ENCODE measurements around the gene IGFLR1.

Gene IGFLR1

DNA sequence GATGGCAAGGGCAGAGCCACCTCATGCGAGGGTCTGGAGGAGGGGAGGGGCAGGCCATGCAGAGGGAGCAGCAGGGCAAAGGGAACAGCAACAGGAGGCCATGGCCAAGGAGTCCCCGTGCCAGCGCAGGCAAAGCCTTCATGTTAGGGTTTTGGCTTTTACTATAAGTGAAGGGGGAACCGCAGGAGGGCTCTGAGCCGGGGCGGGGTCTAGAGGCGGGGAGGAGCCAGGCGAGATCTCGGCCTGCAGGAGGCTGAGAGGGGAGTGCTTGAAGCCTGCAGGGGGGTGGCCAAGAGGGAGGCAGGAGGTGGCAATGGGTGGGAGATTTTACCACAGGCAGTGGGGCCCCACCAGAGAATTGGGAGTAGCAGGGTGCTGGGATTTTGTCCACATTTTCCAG is 39.4 kb upstream of the IGFLR1 start:
- TF ChIP-seq EZH2 (IDR thresholded peaks at IDR 0.05; ENCODE audit: borderline replicate concordance, low read length) = no peak
- Histone ChIP-seq H3K9me2 (ENCODE audit: low read depth, low read length) (no peaks in the 10 kb centered on the region), H3K27ac (ENCODE audit: low read depth, low read length, poor library complexity, severe bottlenecking) (no peak overlapping the region), H4K20me1 (ENCODE audit: insufficient read depth, low read length) (no peaks in the 10 kb centered on the region), H3K4me3 (ENCODE audit: low read depth, low read length, poor library complexity, severe bottlenecking) (no peak overlapping the region), H3K36me3 (ENCODE audit: insufficient read depth, low read length) (peaks cover 15% of the 10 kb centered on the region), H2AFZ (ENCODE audit: low read length) (no peak overlapping the region), H3F3A (ENCODE audit: insufficient read depth, low read length) (no peaks in the 10 kb centered on the region), H3K9ac (ENCODE audit: low read length) (no peak overlapping the region), H3K4me2 (ENCODE audit: low read length) (no peak overlapping the region), H3K9me3 (ENCODE audit: low read length) (no peaks in the 10 kb centered on the region), H3K79me2 (ENCODE audit: insufficient read depth, low read length) (no peaks in the 10 kb centered on the region), H3K27me3 (ENCODE audit: insufficient read depth, low read length) (no peaks in the 10 kb centered on the region), H3K4me1 (ENCODE audit: insufficient read depth, low read length, severe bottlenecking) (peaks cover 2% of the 10 kb centered on the region)

DNA sequence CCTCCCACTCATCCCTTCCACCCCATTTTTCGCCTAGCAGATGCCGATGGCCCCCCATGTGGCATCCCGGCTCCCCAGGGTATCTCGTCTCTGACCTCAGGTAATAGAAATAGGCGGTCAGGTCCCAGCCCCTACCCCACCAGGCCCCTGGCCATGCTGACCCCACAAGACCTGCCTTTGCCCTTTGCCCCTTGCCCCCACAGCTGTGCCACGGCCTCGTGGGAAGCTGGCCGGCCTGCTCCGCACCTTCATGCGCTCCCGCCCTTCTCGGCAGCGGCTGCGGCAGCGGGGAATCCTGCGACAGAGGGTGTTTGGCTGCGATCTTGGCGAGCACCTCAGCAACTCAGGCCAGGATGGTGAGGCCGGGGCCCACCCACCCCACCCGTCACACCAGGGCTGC is 38.5 kb upstream of the IGFLR1 start:
- Histone ChIP-seq H2AFZ (ENCODE audit: low read length) (no peak overlapping the region), H3K9ac (ENCODE audit: low read length) (no peak overlapping the region), H3K4me1 (ENCODE audit: insufficient read depth, low read length, severe bottlenecking) (peaks cover 10% of the 10 kb centered on the region), H3K27ac (ENCODE audit: low read depth, low read length, poor library complexity, severe bottlenecking) (no peak overlapping the region), H3K27me3 (ENCODE audit: insufficient read depth, low read length) (no peaks in the 10 kb centered on the region), H3F3A (ENCODE audit: insufficient read depth, low read length) (no peaks in the 10 kb centered on the region), H3K4me2 (ENCODE audit: low read length) (no peak overlapping the region), H3K9me2 (ENCODE audit: low read depth, low read length) (no peaks in the 10 kb centered on the region), H3K79me2 (ENCODE audit: insufficient read depth, low read length) (no peaks in the 10 kb centered on the region), H3K36me3 (ENCODE audit: insufficient read depth, low read length) (peaks cover 15% of the 10 kb centered on the region), H3K4me3 (ENCODE audit: low read depth, low read length, poor library complexity, severe bottlenecking) (no peak overlapping the region), H4K20me1 (ENCODE audit: insufficient read depth, low read length) (no peaks in the 10 kb centered on the region), H3K9me3 (ENCODE audit: low read length) (no peaks in the 10 kb centered on the region)
- TF ChIP-seq, protein P1, sequence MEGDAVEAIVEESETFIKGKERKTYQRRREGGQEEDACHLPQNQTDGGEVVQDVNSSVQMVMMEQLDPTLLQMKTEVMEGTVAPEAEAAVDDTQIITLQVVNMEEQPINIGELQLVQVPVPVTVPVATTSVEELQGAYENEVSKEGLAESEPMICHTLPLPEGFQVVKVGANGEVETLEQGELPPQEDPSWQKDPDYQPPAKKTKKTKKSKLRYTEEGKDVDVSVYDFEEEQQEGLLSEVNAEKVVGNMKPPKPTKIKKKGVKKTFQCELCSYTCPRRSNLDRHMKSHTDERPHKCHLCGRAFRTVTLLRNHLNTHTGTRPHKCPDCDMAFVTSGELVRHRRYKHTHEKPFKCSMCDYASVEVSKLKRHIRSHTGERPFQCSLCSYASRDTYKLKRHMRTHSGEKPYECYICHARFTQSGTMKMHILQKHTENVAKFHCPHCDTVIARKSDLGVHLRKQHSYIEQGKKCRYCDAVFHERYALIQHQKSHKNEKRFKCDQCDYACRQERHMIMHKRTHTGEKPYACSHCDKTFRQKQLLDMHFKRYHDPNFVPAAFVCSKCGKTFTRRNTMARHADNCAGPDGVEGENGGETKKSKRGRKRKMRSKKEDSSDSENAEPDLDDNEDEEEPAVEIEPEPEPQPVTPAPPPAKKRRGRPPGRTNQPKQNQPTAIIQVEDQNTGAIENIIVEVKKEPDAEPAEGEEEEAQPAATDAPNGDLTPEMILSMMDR (IDR thresholded peaks at IDR 0.05; ENCODE audit: low read length) = no peak
- TF ChIP-seq EZH2 (IDR thresholded peaks at IDR 0.05; ENCODE audit: borderline replicate concordance, low read length) = no peak

DNA sequence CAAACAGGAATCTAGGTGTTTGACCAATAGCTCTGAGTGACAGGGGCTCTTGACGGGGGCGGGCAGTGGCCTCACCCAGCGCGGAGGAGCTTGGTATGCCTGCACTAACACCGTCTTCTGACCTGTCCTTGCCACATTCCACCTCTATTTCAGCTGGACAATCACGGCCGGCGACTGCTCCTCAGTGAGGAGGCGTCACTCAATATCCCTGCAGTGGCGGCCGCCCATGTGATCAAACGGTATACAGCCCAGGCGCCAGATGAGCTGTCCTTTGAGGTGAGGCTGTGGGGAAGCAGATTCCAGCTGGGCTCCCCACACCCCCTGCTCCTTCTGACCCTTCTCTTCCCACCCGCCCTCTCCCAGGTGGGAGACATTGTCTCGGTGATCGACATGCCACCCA is 37.8 kb upstream of the IGFLR1 start:
- Histone ChIP-seq H3K9me3 (ENCODE audit: low read length) (no peaks in the 10 kb centered on the region), H4K20me1 (ENCODE audit: insufficient read depth, low read length) (no peaks in the 10 kb centered on the region), H3K4me1 (ENCODE audit: insufficient read depth, low read length, severe bottlenecking) (peaks cover 10% of the 10 kb centered on the region), H3K36me3 (ENCODE audit: insufficient read depth, low read length) (peaks cover 15% of the 10 kb centered on the region), H3K9ac (ENCODE audit: low read length) (no peak overlapping the region), H3F3A (ENCODE audit: insufficient read depth, low read length) (no peaks in the 10 kb centered on the region), H3K4me2 (ENCODE audit: low read length) (no peak overlapping the region), H3K27me3 (ENCODE audit: insufficient read depth, low read length) (no peaks in the 10 kb centered on the region), H3K4me3 (ENCODE audit: low read depth, low read length, poor library complexity, severe bottlenecking) (no peak overlapping the region), H3K27ac (ENCODE audit: low read depth, low read length, poor library complexity, severe bottlenecking) (no peak overlapping the region), H2AFZ (ENCODE audit: low read length) (no peak overlapping the region), H3K79me2 (ENCODE audit: insufficient read depth, low read length) (no peaks in the 10 kb centered on the region), H3K9me2 (ENCODE audit: low read depth, low read length) (no peaks in the 10 kb centered on the region)
- no peak for TF ChIP-seq EZH2 (IDR thresholded peaks at IDR 0.05; ENCODE audit: borderline replicate concordance, low read length)
- TF ChIP-seq, protein P1 (IDR thresholded peaks at IDR 0.05; ENCODE audit: low read length) = no peak

DNA sequence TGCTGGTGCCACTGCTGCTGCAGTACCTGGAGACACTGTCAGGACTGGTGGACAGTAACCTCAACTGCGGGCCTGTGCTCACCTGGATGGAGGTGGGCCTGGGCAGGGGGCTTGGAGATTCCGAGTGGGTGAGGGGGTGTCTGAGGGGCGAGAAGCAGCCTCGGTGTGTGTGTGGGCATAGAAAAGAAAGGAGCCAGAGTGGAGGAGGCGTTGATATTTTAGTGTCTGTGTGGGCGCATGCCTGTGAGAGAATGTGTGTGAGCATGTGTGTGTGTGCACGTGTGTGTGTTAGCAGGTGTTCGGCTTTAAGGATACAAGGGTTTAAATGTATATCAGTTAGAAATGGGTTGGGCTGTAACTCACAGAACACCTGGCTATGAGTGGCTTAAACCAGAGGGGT is 36.8 kb upstream of the IGFLR1 start:
- Histone ChIP-seq H3K4me1 (ENCODE audit: insufficient read depth, low read length, severe bottlenecking) (peaks cover 19% of the 10 kb centered on the region), H3F3A (ENCODE audit: insufficient read depth, low read length) (no peaks in the 10 kb centered on the region), H3K79me2 (ENCODE audit: insufficient read depth, low read length) (no peaks in the 10 kb centered on the region), H2AFZ (ENCODE audit: low read length) (no peak overlapping the region), H4K20me1 (ENCODE audit: insufficient read depth, low read length) (no peaks in the 10 kb centered on the region), H3K27ac (ENCODE audit: low read depth, low read length, poor library complexity, severe bottlenecking) (no peak overlapping the region), H3K4me2 (ENCODE audit: low read length) (no peak overlapping the region), H3K9me2 (ENCODE audit: low read depth, low read length) (no peaks in the 10 kb centered on the region), H3K36me3 (ENCODE audit: insufficient read depth, low read length) (peaks cover 15% of the 10 kb centered on the region; the same call in 1 of the 2 replicates), H3K27me3 (ENCODE audit: insufficient read depth, low read length) (no peaks in the 10 kb centered on the region), H3K4me3 (ENCODE audit: low read depth, low read length, poor library complexity, severe bottlenecking) (no peak overlapping the region), H3K9me3 (ENCODE audit: low read length) (no peaks in the 10 kb centered on the region), H3K9ac (ENCODE audit: low read length) (no peak overlapping the region)
- TF ChIP-seq EZH2 (IDR thresholded peaks at IDR 0.05; ENCODE audit: borderline replicate concordance, low read length) = no peak
- TF ChIP-seq, protein P1 (IDR thresholded peaks at IDR 0.05; ENCODE audit: low read length) = no peak

Data from OCI-LY1 (cell line).